GM06990 (cell line): Measurements from ENCODE around the gene SEPTIN1.

Experiments used
- DNase-seq: peaks from one replicate; pipeline ENCODE4 v3.0.0-alpha.2; 2011; ENCODE audit not compliant: insufficient read length; ENCODE audit errors: extremely low read depth
- H3K27me3 ChIP-seq: replicated peaks from 2 replicates; pipeline ENCODE4 v1.6.0; 2011; ENCODE audit warnings: low read length; ENCODE audit not compliant: control insufficient read depth, insufficient read depth
- H3K36me3 ChIP-seq: 2 replicates; pipeline ENCODE4 v1.5.1; 2011; ENCODE audit warnings: low read length; ENCODE audit not compliant: control insufficient read depth, insufficient read depth
- H3K4me3 ChIP-seq: replicated peaks from 2 replicates; pipeline ENCODE4 v1.5.1; 2011; ENCODE audit warnings: low read depth, mild to moderate bottlenecking, control low read depth, low read length
- TF ChIP-seq, protein P1 (sequence below): IDR thresholded peaks from 2 replicates; pipeline ENCODE4 v1.5.1; 2011; ENCODE audit warnings: low read length, control low read depth, mild to moderate bottlenecking, inconsistent platforms; ENCODE audit not compliant: insufficient read depth, poor library complexity, severe bottlenecking

The SEPTIN1 gene, protein sequence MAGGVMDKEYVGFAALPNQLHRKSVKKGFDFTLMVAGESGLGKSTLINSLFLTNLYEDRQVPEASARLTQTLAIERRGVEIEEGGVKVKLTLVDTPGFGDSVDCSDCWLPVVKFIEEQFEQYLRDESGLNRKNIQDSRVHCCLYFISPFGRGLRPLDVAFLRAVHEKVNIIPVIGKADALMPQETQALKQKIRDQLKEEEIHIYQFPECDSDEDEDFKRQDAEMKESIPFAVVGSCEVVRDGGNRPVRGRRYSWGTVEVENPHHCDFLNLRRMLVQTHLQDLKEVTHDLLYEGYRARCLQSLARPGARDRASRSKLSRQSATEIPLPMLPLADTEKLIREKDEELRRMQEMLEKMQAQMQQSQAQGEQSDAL

DNA sequence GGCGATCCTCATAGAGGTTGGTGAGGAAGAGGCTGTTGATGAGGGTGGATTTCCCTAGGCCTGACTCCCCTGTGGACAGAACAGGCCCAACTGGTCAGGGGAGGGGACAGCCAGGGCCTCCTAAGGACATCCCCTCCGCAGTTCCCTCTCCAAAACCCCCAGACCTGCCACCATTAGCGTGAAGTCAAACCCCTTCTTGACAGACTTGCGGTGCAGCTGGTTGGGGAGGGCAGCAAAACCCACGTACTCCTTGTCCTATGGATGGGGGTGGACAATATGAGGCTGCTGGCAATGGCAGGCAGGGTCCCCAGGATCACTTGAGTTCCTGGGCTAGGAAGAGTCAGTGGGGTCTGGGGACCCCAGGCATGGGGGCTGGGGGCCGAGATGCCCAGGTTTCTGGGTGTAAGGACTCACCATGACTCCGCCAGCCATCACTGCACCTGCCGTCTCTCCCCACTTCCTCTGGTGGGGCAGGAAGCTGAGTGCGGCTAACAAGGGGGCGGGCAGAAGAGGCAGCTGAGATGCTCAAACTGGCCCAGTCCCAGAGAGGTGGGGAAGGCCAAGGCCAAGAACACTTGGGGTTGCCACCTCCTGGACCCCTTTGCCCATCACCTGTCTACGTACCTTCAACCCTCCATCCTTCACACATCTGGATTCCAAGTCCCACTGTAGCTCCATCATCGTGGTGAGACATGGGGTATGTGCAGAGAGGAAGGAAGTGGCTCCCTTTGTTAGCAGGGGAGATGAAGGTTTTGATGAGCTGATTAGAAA is at the start of gene SEPTIN1:
Gene SEPTIN1 (minus strand): TSS at position 451 of the 771 bp plus-strand sequence. CDS start 19 bp downstream, at position 432.
- TF ChIP-seq, protein P1, sequence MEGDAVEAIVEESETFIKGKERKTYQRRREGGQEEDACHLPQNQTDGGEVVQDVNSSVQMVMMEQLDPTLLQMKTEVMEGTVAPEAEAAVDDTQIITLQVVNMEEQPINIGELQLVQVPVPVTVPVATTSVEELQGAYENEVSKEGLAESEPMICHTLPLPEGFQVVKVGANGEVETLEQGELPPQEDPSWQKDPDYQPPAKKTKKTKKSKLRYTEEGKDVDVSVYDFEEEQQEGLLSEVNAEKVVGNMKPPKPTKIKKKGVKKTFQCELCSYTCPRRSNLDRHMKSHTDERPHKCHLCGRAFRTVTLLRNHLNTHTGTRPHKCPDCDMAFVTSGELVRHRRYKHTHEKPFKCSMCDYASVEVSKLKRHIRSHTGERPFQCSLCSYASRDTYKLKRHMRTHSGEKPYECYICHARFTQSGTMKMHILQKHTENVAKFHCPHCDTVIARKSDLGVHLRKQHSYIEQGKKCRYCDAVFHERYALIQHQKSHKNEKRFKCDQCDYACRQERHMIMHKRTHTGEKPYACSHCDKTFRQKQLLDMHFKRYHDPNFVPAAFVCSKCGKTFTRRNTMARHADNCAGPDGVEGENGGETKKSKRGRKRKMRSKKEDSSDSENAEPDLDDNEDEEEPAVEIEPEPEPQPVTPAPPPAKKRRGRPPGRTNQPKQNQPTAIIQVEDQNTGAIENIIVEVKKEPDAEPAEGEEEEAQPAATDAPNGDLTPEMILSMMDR, result no peak
- peak within 1 kb of the TSS; percentile 83 for H3K4me3 ChIP-seq
- no peaks in the 10 kb centered on the region for H3K27me3 ChIP-seq
- H3K36me3 ChIP-seq, result peaks cover 6% of the 10 kb centered on the region
- DNase-seq, result peak; percentile 79

DNA sequence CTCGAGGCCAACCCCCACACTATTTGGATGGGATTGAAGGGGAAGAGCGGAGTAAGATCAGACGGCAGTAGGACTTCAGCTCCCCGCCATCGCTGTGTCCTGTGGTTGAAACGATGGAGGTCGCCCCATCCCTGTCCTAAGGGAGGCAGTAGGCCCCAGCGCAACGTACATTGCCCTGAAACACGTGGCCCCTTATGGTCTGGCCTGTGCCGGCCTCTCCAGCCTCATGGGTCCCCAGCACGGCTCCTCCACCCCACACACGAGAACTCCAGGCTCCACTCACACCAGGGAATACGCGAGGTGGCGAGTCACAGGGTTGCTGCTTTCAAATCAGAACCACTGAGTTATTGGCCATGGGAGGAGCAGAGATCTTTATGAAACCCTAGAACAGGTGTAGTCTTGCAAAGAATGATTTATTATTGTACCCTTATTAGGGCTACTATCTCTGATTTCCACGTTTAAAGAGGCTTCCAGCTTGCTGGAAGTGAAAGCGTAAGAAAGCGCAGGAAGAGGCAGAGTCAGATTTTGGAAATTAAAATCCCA is 48.1 kb upstream of the SEPTIN1 start:
- TF ChIP-seq, protein P1, result no peak
- DNase-seq, result no peak
- Histone ChIP-seq H3K36me3 (peaks cover 2% of the 10 kb centered on the region; the same call in 1 of the 2 replicates), H3K27me3 (no peaks in the 10 kb centered on the region), H3K4me3 (no peak overlapping the region)

DNA sequence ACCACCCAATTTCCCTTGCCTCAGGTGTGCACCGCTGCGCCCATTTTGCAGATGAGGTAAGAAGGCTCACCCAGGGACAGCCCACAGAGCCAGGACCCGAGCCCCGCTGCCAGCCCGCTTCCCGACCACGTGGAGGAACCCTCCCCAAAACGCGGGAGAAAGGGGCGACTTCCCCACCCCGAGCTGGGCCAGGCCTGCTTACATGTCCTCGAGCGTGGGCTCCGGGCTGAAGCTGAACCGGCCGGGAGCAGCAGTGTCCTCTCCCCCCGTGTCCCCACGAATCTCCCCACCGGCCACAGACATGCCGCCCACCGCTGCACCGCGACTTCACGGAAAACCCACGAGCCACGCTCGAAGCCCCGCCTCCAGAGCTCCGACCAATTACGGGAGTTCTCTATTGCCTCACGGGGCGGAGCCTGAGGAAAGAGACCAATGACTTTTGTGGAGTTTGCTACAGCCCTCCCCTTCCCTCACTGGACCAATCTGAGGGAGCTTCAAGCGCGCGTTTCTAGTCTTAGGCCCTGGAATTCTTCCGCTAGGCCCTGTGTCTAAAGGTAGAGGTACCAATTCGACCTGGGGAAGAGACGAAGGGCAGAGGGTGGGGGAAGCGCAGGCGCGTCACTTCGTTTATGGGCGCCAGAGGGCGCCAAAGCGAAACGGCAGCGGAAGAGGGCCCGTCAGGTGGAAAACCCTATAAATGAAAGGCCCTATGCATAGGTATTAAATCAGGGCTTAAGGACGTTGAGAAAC is 47.5 kb upstream of the SEPTIN1 start, which contains the start of gene DCTPP1:
Gene DCTPP1 (minus strand): TSS at position 353 of the 750 bp plus-strand sequence. CDS start 50 bp downstream, at position 303.
- Histone ChIP-seq H3K4me3 (peak within 1 kb of the TSS; percentile 81), H3K36me3 (peaks cover 2% of the 10 kb centered on the region; the same call in 1 of the 2 replicates), H3K27me3 (no peaks in the 10 kb centered on the region)
- TF ChIP-seq, protein P1, result peak; percentile 84
- DNase-seq, result peak; percentile 93

DNA sequence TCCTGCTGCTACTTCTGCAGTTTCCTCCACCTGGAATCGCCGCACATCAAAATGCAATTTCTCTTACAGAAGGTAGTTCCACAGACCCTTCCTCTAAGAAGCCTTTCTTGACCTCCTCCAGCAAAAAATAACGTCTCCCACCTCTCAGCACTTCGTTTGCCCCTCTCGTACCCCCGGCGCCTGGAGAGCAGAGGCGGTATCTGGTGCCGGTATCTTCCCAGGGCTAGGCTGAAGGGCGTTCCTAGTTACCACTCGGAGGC is 47.0 kb upstream of the SEPTIN1 start:
- TF ChIP-seq, protein P1, result no peak
- no peak for DNase-seq
- no peaks in the 10 kb centered on the region for H3K27me3 ChIP-seq

DNA sequence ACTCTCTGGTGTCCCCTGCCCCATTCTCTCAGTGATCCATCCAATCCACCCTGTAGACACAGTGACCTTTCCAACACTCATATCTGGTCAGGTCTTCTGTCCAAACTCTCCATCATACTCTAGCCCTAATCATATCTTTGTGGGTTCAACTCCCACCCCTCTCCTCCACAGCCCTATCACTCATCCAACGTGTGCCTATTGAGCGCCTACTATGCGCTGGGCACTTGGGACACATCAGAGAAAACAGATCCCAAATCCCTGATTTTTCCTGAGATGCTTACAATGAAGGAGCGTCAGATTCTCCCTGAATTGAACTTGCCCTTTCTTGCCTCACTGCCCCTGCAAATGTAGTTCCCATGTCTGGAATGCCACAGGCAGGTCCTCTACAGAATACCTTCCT is 45.7 kb upstream of the SEPTIN1 start:
- TF ChIP-seq, protein P1, result no peak
- Histone ChIP-seq H3K36me3 (peaks cover 11% of the 10 kb centered on the region), H3K4me3 (no peak overlapping the region), H3K27me3 (no peaks in the 10 kb centered on the region)
- no peak for DNase-seq

More for the DNA sequence above, 47.0 kb upstream of the SEPTIN1 start:
- Histone ChIP-seq H3K4me3 (peak overlapping the region; percentile 81), H3K36me3 (peaks cover 5% of the 10 kb centered on the region)
